CD8-positive, alpha-beta memory T cell (primary cell): ENCODE data around the gene MACROD1. TPM values are rescaled to one million over a fixed set of nuclear protein-coding genes. Genes with fewer than 3 reads are reported as not detected.

Experiments
- CTCF ChIA-PET: fragments of 350-600 bp; sonication (Branson Sonifier 250); formaldehyde crosslinking; loops from one replicate; lab custom pipeline; 2021; ENCODE audit warnings: antibody characterized with exemption; lab: Charles Lee
- POLR2A ChIA-PET: fragments of 350-600 bp; sonication (Branson Sonifier 250); formaldehyde crosslinking; loops from one replicate; lab custom pipeline; 2021; ENCODE audit warnings: antibody characterized with exemption; lab: Charles Lee
- DNase-seq, 5 donors: peaks; one replicate each; pipeline versions ENCODE4 v3.0.0 to v3.0.0-alpha.2; 2020 to 2022; ENCODE audit warnings: mixed read lengths in 1 of 5
- H3K27ac ChIP-seq: one replicate; pipeline ENCODE4 v1.7.0; 2013; ENCODE audit warnings: low read depth, mild to moderate bottlenecking, low read length, moderate library complexity
- H3K27me3 ChIP-seq: 2 replicates; pipeline ENCODE4 v1.7.0; 2013; ENCODE audit warnings: low read length, mild to moderate bottlenecking; ENCODE audit not compliant: insufficient read depth, poor library complexity, severe bottlenecking
- H3K36me3 ChIP-seq: 2 replicates; pipeline ENCODE4 v1.7.0; 2013; ENCODE audit warnings: mild to moderate bottlenecking, low read length, moderate library complexity; ENCODE audit not compliant: insufficient read depth
- H3K4me1 ChIP-seq: 2 replicates; pipeline ENCODE4 v1.7.0; 2013; ENCODE audit warnings: mild to moderate bottlenecking, low read length, moderate library complexity; ENCODE audit not compliant: insufficient read depth
- H3K4me3 ChIP-seq: 2 replicates; pipeline ENCODE4 v1.7.0; 2013; ENCODE audit warnings: mild to moderate bottlenecking, low read length
- H3K9me3 ChIP-seq: 2 replicates; pipeline ENCODE4 v1.7.0; 2013; ENCODE audit warnings: mild to moderate bottlenecking, low read length
- H3K27ac Mint-ChIP-seq, 8 donors: one replicate each; pipeline ENCODE4 v1.8.0; 2020 to 2021; ENCODE audit warnings: mixed read lengths in 8 of 8, mild to moderate bottlenecking in 6 of 8, inconsistent platforms in 3 of 8, moderate library complexity in 3 of 8
- H3K27me3 Mint-ChIP-seq, 2 donors: one replicate each; pipeline ENCODE4 v1.8.0; 2020 to 2021; ENCODE audit warnings: mixed read lengths in 2 of 2, mild to moderate bottlenecking in 1 of 2, moderate library complexity in 1 of 2
- H3K36me3 Mint-ChIP-seq, 3 donors: one replicate each; pipeline ENCODE4 v1.8.0; 2020 to 2021; ENCODE audit warnings: mixed read lengths in 3 of 3, inconsistent platforms in 1 of 3, mild to moderate bottlenecking in 1 of 3
- H3K4me1 Mint-ChIP-seq, 3 donors: one replicate each; pipeline ENCODE4 v1.8.0; 2020 to 2021; ENCODE audit warnings: mixed read lengths in 3 of 3, inconsistent platforms in 1 of 3, mild to moderate bottlenecking in 1 of 3
- H3K4me3 Mint-ChIP-seq, 7 donors: one replicate each; pipeline ENCODE4 v1.8.0; 2020 to 2021; ENCODE audit warnings: mixed read lengths in 7 of 7, mild to moderate bottlenecking in 6 of 7, moderate library complexity in 4 of 7, inconsistent platforms in 2 of 7
- H3K9me3 Mint-ChIP-seq, 5 donors: one replicate each; pipeline ENCODE4 v1.8.0; 2020 to 2022; ENCODE audit warnings: mixed read lengths in 5 of 5, mild to moderate bottlenecking in 3 of 5, moderate library complexity in 2 of 5, inconsistent platforms in 1 of 5
- polyA plus RNA-seq: library from polyadenylated mRNA; unstranded; fragments of 300-500 nt; fragmentation: Illumina TruSeq; gene quantifications from one replicate; pipeline ENCODE4 v1.2.3, GENCODE V29; 2021
- total RNA-seq, 2 experiments: library from RNA; stranded (reverse); gene quantifications; one replicate each; pipeline ENCODE4 v1.2.3, GENCODE V29; 2021

The MACROD1 gene
- total and polyA plus RNA-seq, 3 experiments from 2014 or later = 9.2 to 25.5 (median 19.6) TPM

DNA sequence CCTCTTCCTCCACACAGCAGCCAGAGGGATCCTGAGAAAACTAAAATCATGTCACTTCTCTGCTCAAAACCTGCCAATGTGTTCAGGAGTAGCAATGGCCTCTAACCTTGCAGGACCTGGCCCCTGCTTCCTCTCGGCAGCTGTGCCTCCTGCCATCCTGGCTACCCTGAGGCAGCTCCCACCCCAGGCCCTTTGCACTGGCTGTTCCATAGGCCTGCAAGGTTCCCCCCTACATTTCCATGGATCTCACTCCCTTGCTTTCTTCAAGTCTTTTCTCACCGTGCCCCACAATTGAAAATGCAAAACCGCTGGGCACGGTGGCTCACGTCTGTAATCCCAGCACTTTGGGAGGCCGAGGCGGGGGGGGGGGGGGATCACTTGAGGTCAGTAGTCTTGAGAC, 18.0 kb upstream of the MACROD1 start:
- ChIA-PET POLR2A (interaction anchor here (0.7 to 4.9 kb wide), 2 partner anchors 22 to 33 kb away, joined by 6 to 53 read pairs; partner anchors contain the start of gene FERMT3), CTCF (interaction anchor here (1.6 to 2.5 kb wide), 2 partner anchors 21 to 134 kb away, joined by 4 to 11 read pairs; partner anchors contain the start of genes PRDX5 and TRMT112)
- Histone ChIP-seq H3K4me3 (no peak overlapping the region), H3K4me1 (peaks cover 25% of the 10 kb centered on the region), H3K27ac (peak overlapping the region; percentile 24), H3K9me3 (no peaks in the 10 kb centered on the region), H3K36me3 (no peaks in the 10 kb centered on the region), H3K27me3 (no peaks in the 10 kb centered on the region)
- Mint-ChIP-seq H3K4me3 (peak overlapping the region in 5 of 7 donors; percentile 26 to 100 (median 59)), H3K9me3 (no peaks in the 10 kb centered on the region), H3K27me3 (peaks cover 0 to 5% of the 10 kb centered on the region in 2 donors), H3K36me3 (peaks cover 0 to 6% (median 0%) of the 10 kb centered on the region in 3 donors), H3K4me1 (peaks cover 22 to 36% (median 22%) of the 10 kb centered on the region in 3 donors), H3K27ac (peak overlapping the region in 2 of 8 donors; percentile 47 to 77)
- DNase-seq = no peak

GRCh38 chr11:64181506-64182411, 15.8 kb upstream of the MACROD1 start:
- peaks cover 0 to 3% (median 0%) of the 10 kb centered on the region in 3 donors for H3K36me3 Mint-ChIP-seq
- Histone ChIP-seq H3K4me3 (no peak overlapping the region), H3K9me3 (no peaks in the 10 kb centered on the region), H3K27me3 (no peaks in the 10 kb centered on the region), H3K4me1 (peaks cover 19% of the 10 kb centered on the region), H3K36me3 (no peaks in the 10 kb centered on the region), H3K27ac (peak overlapping the region; percentile 35)
- no peaks in the 10 kb centered on the region for H3K9me3 Mint-ChIP-seq
- peak in 1 of 5 donors; percentile 10 for DNase-seq
- H3K4me3 Mint-ChIP-seq = peak overlapping the region in 1 of 7 donors; percentile 31
- CTCF ChIA-PET = interaction anchor here (1.0 to 1.3 kb wide), 5 partner anchors 9 to 123 kb away, joined by 3 to 4 read pairs (median 3); no protein-coding TSS in a partner anchor
- H3K4me1 Mint-ChIP-seq = peaks cover 21 to 34% (median 21%) of the 10 kb centered on the region in 3 donors
- H3K27ac Mint-ChIP-seq = no peak overlapping the region
- POLR2A ChIA-PET = interaction anchor here (0.5 kb wide), 1 partner anchor 20 kb away, joined by 4 read pairs; no protein-coding TSS in a partner anchor
- peaks cover 0 to 6% of the 10 kb centered on the region in 2 donors for H3K27me3 Mint-ChIP-seq

- Histone ChIP-seq H3K27ac (peak overlapping the region; percentile 33), H3K9me3 (no peaks in the 10 kb centered on the region), H3K4me3 (no peak overlapping the region), H3K4me1 (peaks cover 19% of the 10 kb centered on the region), H3K27me3 (no peaks in the 10 kb centered on the region), H3K36me3 (no peaks in the 10 kb centered on the region)
- Mint-ChIP-seq H3K36me3 (peaks cover 0 to 1% (median 0%) of the 10 kb centered on the region in 3 donors), H3K4me1 (peaks cover 21 to 36% (median 24%) of the 10 kb centered on the region in 3 donors), H3K4me3 (peak overlapping the region in 2 of 7 donors; percentile 37 to 58), H3K27ac (no peak overlapping the region), H3K9me3 (no peaks in the 10 kb centered on the region), H3K27me3 (peaks cover 0 to 2% of the 10 kb centered on the region in 2 donors)
- ChIA-PET CTCF (interaction anchor here (1.0 to 1.2 kb wide), 3 partner anchors 10 to 124 kb away, joined by 3 to 4 read pairs (median 3); no protein-coding TSS in a partner anchor), POLR2A (no interaction called here)
- DNase-seq = no peak
Measured at GRCh38 chr11:64180891-64181290, 15.0 kb upstream of the MACROD1 start.

- H3K27me3 Mint-ChIP-seq = peaks cover 0 to 2% of the 10 kb centered on the region in 2 donors
- H3K4me1 ChIP-seq = peaks cover 11% of the 10 kb centered on the region
- CTCF ChIA-PET = no interaction called here
- H3K9me3 Mint-ChIP-seq = no peaks in the 10 kb centered on the region
- no peaks in the 10 kb centered on the region for H3K36me3 ChIP-seq
- no peak for DNase-seq
- H3K9me3 ChIP-seq = no peaks in the 10 kb centered on the region
- H3K36me3 Mint-ChIP-seq = no peaks in the 10 kb centered on the region
- H3K4me3 ChIP-seq = no peak overlapping the region
- H3K27ac Mint-ChIP-seq = no peak overlapping the region
- POLR2A ChIA-PET = no interaction called here
- peak overlapping the region in 1 of 7 donors; percentile 17 for H3K4me3 Mint-ChIP-seq
- no peaks in the 10 kb centered on the region for H3K27me3 ChIP-seq
- H3K4me1 Mint-ChIP-seq = peaks cover 15 to 28% (median 17%) of the 10 kb centered on the region in 3 donors
- no peak overlapping the region for H3K27ac ChIP-seq
Measured at GRCh38 chr11:64178951-64179639, 13.2 kb upstream of the MACROD1 start.

GRCh38 chr11:64178203-64178602, 12.3 kb upstream of the MACROD1 start:
- H3K27me3 Mint-ChIP-seq = peaks cover 0 to 2% of the 10 kb centered on the region in 2 donors
- H3K27ac Mint-ChIP-seq = no peak overlapping the region
- DNase-seq = no peak
- no peak overlapping the region for H3K4me3 Mint-ChIP-seq
- H3K4me1 ChIP-seq = peaks cover 11% of the 10 kb centered on the region
- CTCF ChIA-PET = no interaction called here
- POLR2A ChIA-PET = no interaction called here
- no peaks in the 10 kb centered on the region for H3K9me3 ChIP-seq
- H3K36me3 Mint-ChIP-seq = no peaks in the 10 kb centered on the region
- no peaks in the 10 kb centered on the region for H3K36me3 ChIP-seq
- H3K4me1 Mint-ChIP-seq = peaks cover 7 to 20% (median 14%) of the 10 kb centered on the region in 3 donors
- no peaks in the 10 kb centered on the region for H3K27me3 ChIP-seq
- no peak overlapping the region for H3K4me3 ChIP-seq
- H3K9me3 Mint-ChIP-seq = no peaks in the 10 kb centered on the region
- no peak overlapping the region for H3K27ac ChIP-seq

GRCh38 chr11:64176751-64177150, 10.8 kb upstream of the MACROD1 start:
- Histone ChIP-seq H3K4me1 (peaks cover 8% of the 10 kb centered on the region), H3K36me3 (no peaks in the 10 kb centered on the region), H3K4me3 (no peak overlapping the region), H3K9me3 (no peaks in the 10 kb centered on the region), H3K27me3 (no peaks in the 10 kb centered on the region), H3K27ac (no peak overlapping the region)
- ChIA-PET POLR2A (interaction anchor here (0.6 kb wide), 1 partner anchor 364 kb away, joined by 3 read pairs; no protein-coding TSS in a partner anchor), CTCF (no interaction called here)
- H3K36me3 Mint-ChIP-seq = no peaks in the 10 kb centered on the region
- H3K27ac Mint-ChIP-seq = no peak overlapping the region
- H3K9me3 Mint-ChIP-seq = no peaks in the 10 kb centered on the region
- H3K4me1 Mint-ChIP-seq = peaks cover 3 to 10% (median 9%) of the 10 kb centered on the region in 3 donors
- DNase-seq = no peak
- peaks cover 0 to 2% of the 10 kb centered on the region in 2 donors for H3K27me3 Mint-ChIP-seq
- no peak overlapping the region for H3K4me3 Mint-ChIP-seq

DNA sequence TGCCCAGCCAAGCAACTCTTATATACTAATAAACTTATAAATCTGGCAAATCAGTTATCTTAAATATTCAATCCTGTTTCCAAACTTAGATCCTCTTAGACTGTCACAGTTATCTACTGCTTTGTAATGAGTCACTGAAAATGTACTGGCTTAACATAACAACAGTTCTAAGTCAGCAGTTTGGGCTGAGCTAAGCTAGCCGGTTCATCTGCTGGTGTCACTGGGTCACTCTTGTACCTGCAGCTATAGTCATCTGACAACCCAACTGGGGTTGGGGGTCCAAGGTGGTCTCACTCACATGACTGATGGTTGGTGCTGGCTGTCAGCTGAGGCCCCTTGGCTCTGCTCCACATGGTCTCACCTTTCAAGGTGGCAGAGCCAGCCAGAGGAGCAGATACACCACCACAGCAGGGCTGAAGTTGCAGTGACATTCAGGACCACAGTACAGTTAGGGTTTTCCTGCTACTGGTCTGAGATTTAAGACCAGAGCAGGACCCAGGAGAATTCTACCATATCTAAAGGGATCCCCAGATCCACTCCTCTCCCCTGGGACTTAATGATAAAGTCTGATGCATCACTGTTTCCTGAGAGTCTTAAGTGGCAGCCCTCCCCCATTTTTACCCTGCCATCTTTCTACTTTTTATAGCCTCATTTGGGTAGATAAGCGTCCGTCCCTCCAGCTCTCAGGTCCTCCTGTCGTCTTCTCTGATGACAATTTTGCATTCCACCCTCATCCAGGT, 7.9 kb upstream of the MACROD1 start:
- no peak for DNase-seq
- Mint-ChIP-seq H3K9me3 (no peaks in the 10 kb centered on the region), H3K27me3 (peaks cover 0 to 2% of the 10 kb centered on the region in 2 donors), H3K4me3 (no peak overlapping the region), H3K4me1 (peaks cover 2 to 9% (median 6%) of the 10 kb centered on the region in 3 donors), H3K36me3 (no peaks in the 10 kb centered on the region), H3K27ac (peak overlapping the region in 1 of 8 donors; percentile 69)
- Histone ChIP-seq H3K27ac (no peak overlapping the region), H3K9me3 (no peaks in the 10 kb centered on the region), H3K27me3 (no peaks in the 10 kb centered on the region), H3K36me3 (no peaks in the 10 kb centered on the region), H3K4me1 (no peaks in the 10 kb centered on the region), H3K4me3 (no peak overlapping the region)
- ChIA-PET POLR2A (no interaction called here), CTCF (no interaction called here)
